GM23338 (cell line): ENCODE results near the gene SLC25A25. TPM values are rescaled to one million over a fixed set of nuclear protein-coding genes. Genes with fewer than 3 reads are reported as not detected.

ENCODE experiments used
- ATAC-seq: fragments of 200-7000 bp; cut with Tn5 transposase; 3 replicates; pipeline ENCODE4 v1.9.1; 2020
- DNase-seq: peaks from one replicate; pipeline ENCODE4 v3.0.0-alpha.2; 2015; ENCODE audit warnings: low spot score
- H2AFZ ChIP-seq: fragments of 200-600 bp; sonication (generic); 2 replicates; pipeline ENCODE4 v1.8.0; 2016; ENCODE audit warnings: antibody characterized with exemption, mild to moderate bottlenecking, moderate library complexity
- H3F3A ChIP-seq: fragments of 200-600 bp; sonication (generic); replicated peaks from 2 replicates; pipeline ENCODE4 v1.8.0; 2017; ENCODE audit warnings: antibody characterized with exemption, mixed run types, low read depth
- H3K27ac ChIP-seq: fragments of 200-600 bp; sonication (generic); 2 replicates; pipeline ENCODE4 v1.6.1; 2016; ENCODE audit warnings: low read depth
- H3K27me3 ChIP-seq: fragments of 200-600 bp; sonication (generic); 2 replicates; pipeline ENCODE4 v1.8.0; 2016; ENCODE audit warnings: mild to moderate bottlenecking, mixed run types, moderate library complexity; ENCODE audit not compliant: insufficient read depth
- H3K36me3 ChIP-seq: fragments of 200-600 bp; sonication (generic); 2 replicates; pipeline ENCODE4 v1.8.0; 2016; ENCODE audit warnings: mild to moderate bottlenecking; ENCODE audit not compliant: insufficient read depth
- H3K4me1 ChIP-seq: fragments of 200-600 bp; sonication (generic); 2 replicates; pipeline ENCODE4 v1.8.0; 2016; ENCODE audit warnings: mild to moderate bottlenecking, moderate library complexity; ENCODE audit not compliant: insufficient read depth
- H3K4me2 ChIP-seq: fragments of 200-600 bp; sonication (generic); 2 replicates; pipeline ENCODE4 v1.7.1; 2017; ENCODE audit warnings: mixed run types
- H3K4me3 ChIP-seq: fragments of 200-600 bp; sonication (generic); 2 replicates; pipeline ENCODE4 v1.6.1; 2016; ENCODE audit warnings: mixed run types
- H3K79me2 ChIP-seq: fragments of 200-600 bp; sonication (generic); replicated peaks from 2 replicates; pipeline ENCODE4 v1.8.0; 2017; ENCODE audit warnings: mild to moderate bottlenecking; ENCODE audit not compliant: insufficient read depth
- H3K9me2 ChIP-seq: fragments of 200-600 bp; sonication (generic); 2 replicates; pipeline ENCODE4 v1.8.0; 2017; ENCODE audit not compliant: insufficient read depth
- H4K20me1 ChIP-seq: fragments of 200-600 bp; sonication (generic); replicated peaks from 2 replicates; pipeline ENCODE4 v1.8.0; 2017; ENCODE audit warnings: mild to moderate bottlenecking; ENCODE audit not compliant: insufficient read depth
- H3K27ac Mint-ChIP-seq: 2 replicates; pipeline ENCODE4 v1.8.0; 2020; ENCODE audit warnings: inconsistent platforms, mild to moderate bottlenecking, moderate library complexity, mixed read lengths
- H3K27me3 Mint-ChIP-seq: 3 replicates; pipeline ENCODE4 v1.8.0; 2022; ENCODE audit warnings: low read depth, mild to moderate bottlenecking, moderate library complexity, mixed read lengths, inconsistent platforms; ENCODE audit not compliant: insufficient read depth, poor library complexity
- H3K36me3 Mint-ChIP-seq: 3 replicates; pipeline ENCODE4 v1.8.0; 2021; ENCODE audit warnings: low read depth, mild to moderate bottlenecking, inconsistent platforms, moderate library complexity, mixed read lengths
- H3K4me1 Mint-ChIP-seq: 3 replicates; pipeline ENCODE4 v1.8.0; 2020; ENCODE audit warnings: mild to moderate bottlenecking, inconsistent platforms, mixed read lengths
- H3K4me3 Mint-ChIP-seq: 3 replicates; pipeline ENCODE4 v1.8.0; 2021; ENCODE audit warnings: moderate library complexity, mild to moderate bottlenecking, inconsistent platforms, mixed read lengths
- H3K9me3 Mint-ChIP-seq: 3 replicates; pipeline ENCODE4 v1.8.0; 2020; ENCODE audit warnings: moderate library complexity, mild to moderate bottlenecking, inconsistent platforms, mixed read lengths
- CREB1 ChIP-seq: fragments of 250-450 bp; sonication (Bioruptor Pico); IDR thresholded peaks from 2 replicates; pipeline ENCODE4 v1.5.0; 2020; ENCODE audit warnings: low read depth, mild to moderate bottlenecking, moderate library complexity
- CTCF ChIP-seq, 2 experiments: fragments of 200-600 bp in 1 of 2; sonication (generic) in 1 of 2; conservative IDR thresholded peaks; 2 replicates each; pipeline versions ENCODE4 v1.5.1 to v1.6.1; 2016 to 2017; ENCODE audit warnings: antibody characterized with exemption in 2 of 2, low read depth in 2 of 2, mild to moderate bottlenecking in 2 of 2, moderate library complexity in 1 of 2
- ETS1 ChIP-seq: IDR thresholded peaks from 2 replicates; pipeline ENCODE4 v1.6.1; 2016; ENCODE audit warnings: antibody characterized with exemption
- EZH2 ChIP-seq: fragments of 200-600 bp; sonication (generic); IDR thresholded peaks from one replicate; pipeline ENCODE4 v1.8.0; 2017; ENCODE audit warnings: antibody characterized with exemption, mild to moderate bottlenecking, low read depth; ENCODE audit not compliant: unreplicated experiment
- EZH2phosphoT487 ChIP-seq: fragments of 200-600 bp; sonication (generic); IDR thresholded peaks from one replicate; pipeline ENCODE4 v1.8.1; 2018; ENCODE audit warnings: antibody characterized with exemption; ENCODE audit not compliant: unreplicated experiment
- JUNB ChIP-seq: IDR thresholded peaks from one replicate; pipeline ENCODE4 v1.6.1; 2016; ENCODE audit warnings: antibody characterized with exemption; ENCODE audit not compliant: unreplicated experiment
- NANOG ChIP-seq: IDR thresholded peaks from 2 replicates; pipeline ENCODE4 v1.6.1; 2016; ENCODE audit warnings: antibody characterized with exemption, borderline replicate concordance
- POLR2AphosphoS5 ChIP-seq: IDR thresholded peaks from 2 replicates; pipeline ENCODE4 v1.6.1; 2016; ENCODE audit warnings: antibody characterized with exemption, low read depth
- REST ChIP-seq: IDR thresholded peaks from one replicate; pipeline ENCODE4 v1.6.1; 2018; ENCODE audit warnings: antibody characterized with exemption; ENCODE audit not compliant: unreplicated experiment
- STAT1 ChIP-seq: IDR thresholded peaks from one replicate; pipeline ENCODE4 v1.6.1; 2016; ENCODE audit warnings: antibody characterized with exemption; ENCODE audit not compliant: unreplicated experiment
- ZNF114 ChIP-seq: fragments of 250-450 bp; sonication (Bioruptor Pico); IDR thresholded peaks from 2 replicates; pipeline ENCODE4 v1.5.0; 2020; ENCODE audit warnings: mild to moderate bottlenecking, moderate library complexity
- ZNF331 ChIP-seq: fragments of 250-450 bp; sonication (Bioruptor Pico); IDR thresholded peaks from 2 replicates; pipeline ENCODE4 v1.5.0; 2020; ENCODE audit warnings: low read depth, mild to moderate bottlenecking, moderate library complexity
- ZNF462 ChIP-seq: fragments of 250-450 bp; sonication (Bioruptor Pico); IDR thresholded peaks from 2 replicates; pipeline ENCODE4 v1.5.0; 2020; ENCODE audit warnings: mild to moderate bottlenecking, moderate library complexity
- polyA plus RNA-seq: library from polyadenylated mRNA; unstranded; fragments of >200 nt; fragmentation: Nextera tagmentation; extraction: Ambion mirVana; gene quantifications from 2 replicates; pipeline ENCODE4 v1.2.1, GENCODE V29; 2016
- total RNA-seq: library from RNA; depleted of rRNA; stranded (reverse); fragments of >200 nt; shearing (Covaris generic); gene quantifications from 2 replicates; pipeline ENCODE4 v1.2.3, GENCODE V29; 2014

The SLC25A25 gene
- total and polyA plus RNA-seq, 2 experiments from 2014 or later, result 7.1 to 27.0 TPM

GRCh38 chr9:128105538-128106175 is 37.6 kb downstream of the SLC25A25 start:
- Mint-ChIP-seq H3K4me3 (no peak overlapping the region), H3K4me1 (peaks cover 37% of the 10 kb centered on the region), H3K36me3 (peaks cover 71% of the 10 kb centered on the region), H3K27me3 (peaks cover 8% of the 10 kb centered on the region), H3K9me3 (no peaks in the 10 kb centered on the region), H3K27ac (no peak overlapping the region)
- H3K4me2 ChIP-seq, result no peak overlapping the region
- no peak for DNase-seq
- peaks cover 22% of the 10 kb centered on the region for H4K20me1 ChIP-seq
- H3K9me2 ChIP-seq, result no peaks in the 10 kb centered on the region
- no peak overlapping the region for H3K27ac ChIP-seq
- no peak for ATAC-seq
- H3F3A ChIP-seq, result peaks cover 10% of the 10 kb centered on the region; the same call in 1 of the 2 replicates
- peaks cover 19% of the 10 kb centered on the region; the same call in 1 of the 2 replicates for H3K4me1 ChIP-seq
- peaks cover 5% of the 10 kb centered on the region; the same call in 1 of the 2 replicates for H3K79me2 ChIP-seq
- H3K27me3 ChIP-seq, result no peaks in the 10 kb centered on the region
- H3K36me3 ChIP-seq, result peaks cover 5% of the 10 kb centered on the region
- no peak overlapping the region for H2AFZ ChIP-seq
- TF ChIP-seq POLR2AphosphoS5 (no peak), STAT1 (no peak), NANOG (no peak), ZNF331 (CRISPR knock-in tag) (no peak), ETS1 (no peak), ZNF462 (CRISPR knock-in tag) (no peak), EZH2phosphoT487 (no peak), JUNB (no peak), ZNF114 (CRISPR knock-in tag) (no peak), EZH2 (no peak), CTCF (conservative IDR thresholded peaks at IDR 0.05; ENCODE audit: low read depth in 2 of 2) (no peak), CREB1 (CRISPR knock-in tag) (no peak), REST (no peak)
- no peak overlapping the region for H3K4me3 ChIP-seq
